Measurements from ENCODE around the gene PPDPF. TPM values are rescaled to one million over a fixed set of nuclear protein-coding genes. Genes with fewer than 3 reads are reported as not detected.
"Not testable (repeated sequence)": the region's sequence is repeated elsewhere in the genome, so short reads cannot be mapped to it uniquely, and the experiment has no call there.

Gene PPDPF
- total RNA-seq, 1 donor from 2014 or later = 159 TPM

DNA sequence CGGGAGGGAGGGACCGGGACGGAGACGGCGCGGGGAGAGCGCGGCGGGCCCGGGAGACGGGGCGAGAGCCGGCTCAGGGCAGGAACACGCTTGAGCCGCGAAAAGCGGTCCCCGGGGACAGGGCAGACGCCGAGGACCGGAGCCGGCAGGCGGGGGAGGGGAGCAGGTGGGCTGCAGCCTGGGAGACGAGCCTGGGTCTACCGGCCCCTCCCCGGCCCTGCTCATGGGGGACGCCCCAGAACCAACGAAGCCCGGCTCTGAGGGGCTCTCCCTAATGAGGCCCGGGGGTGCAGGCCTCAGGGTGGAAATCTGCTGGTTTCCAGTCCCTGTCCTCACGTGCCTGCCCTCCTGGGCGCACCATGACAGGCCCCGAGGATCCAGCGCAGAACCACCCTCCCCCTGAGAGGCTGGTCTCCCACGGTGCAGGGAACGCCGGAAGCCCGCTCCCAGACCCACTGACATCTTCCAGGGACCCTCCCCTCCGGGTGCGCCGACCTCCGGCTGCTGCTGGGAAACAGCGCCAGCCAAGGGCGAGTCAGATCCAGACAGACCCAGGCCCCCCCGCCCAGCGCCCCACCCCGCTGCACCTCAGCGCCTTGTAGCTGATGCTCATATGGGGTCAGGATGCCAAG, 21.1 kb upstream of the PPDPF start:
- intact Hi-C loops (cut with micrococcal nuclease) = no loop called here

DNA sequence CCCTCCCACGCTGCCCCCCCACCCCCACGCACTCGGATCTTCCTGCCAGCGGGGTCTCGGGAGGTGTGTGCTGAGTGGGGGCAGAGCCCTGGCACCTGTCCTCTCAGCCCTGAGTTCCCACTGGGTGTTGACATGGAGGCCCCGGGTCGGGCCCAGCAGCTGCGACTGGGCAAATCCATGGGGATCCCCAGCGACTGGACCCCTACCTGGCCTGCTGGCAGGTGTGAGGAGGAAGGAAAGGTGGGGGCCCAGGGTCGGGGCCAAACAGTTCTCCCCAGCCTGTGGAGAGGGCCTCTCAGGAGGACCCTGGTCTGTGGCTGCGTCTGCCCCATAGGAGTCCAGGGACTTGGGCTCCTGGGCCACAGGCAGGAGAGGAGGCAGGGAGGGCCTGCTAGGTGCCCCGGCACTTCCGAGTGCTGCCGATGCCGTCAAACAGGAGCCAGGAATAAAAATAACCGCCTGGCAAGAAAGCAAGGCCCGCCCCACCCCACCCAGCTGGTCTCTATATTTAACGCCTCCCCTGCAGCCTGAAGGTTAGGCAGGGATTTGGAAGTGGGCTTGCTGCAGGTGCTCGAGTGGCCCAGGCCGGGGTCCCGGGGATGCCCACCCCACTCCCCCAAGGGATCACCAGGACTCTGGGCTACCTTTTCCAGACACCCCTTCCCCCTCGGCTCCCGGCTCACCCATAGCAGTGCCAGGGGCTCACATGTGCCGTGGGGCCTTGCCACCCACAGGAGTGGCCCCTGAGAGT, 20.2 kb upstream of the PPDPF start:
- intact Hi-C loops (cut with micrococcal nuclease) = no loop called here

DNA sequence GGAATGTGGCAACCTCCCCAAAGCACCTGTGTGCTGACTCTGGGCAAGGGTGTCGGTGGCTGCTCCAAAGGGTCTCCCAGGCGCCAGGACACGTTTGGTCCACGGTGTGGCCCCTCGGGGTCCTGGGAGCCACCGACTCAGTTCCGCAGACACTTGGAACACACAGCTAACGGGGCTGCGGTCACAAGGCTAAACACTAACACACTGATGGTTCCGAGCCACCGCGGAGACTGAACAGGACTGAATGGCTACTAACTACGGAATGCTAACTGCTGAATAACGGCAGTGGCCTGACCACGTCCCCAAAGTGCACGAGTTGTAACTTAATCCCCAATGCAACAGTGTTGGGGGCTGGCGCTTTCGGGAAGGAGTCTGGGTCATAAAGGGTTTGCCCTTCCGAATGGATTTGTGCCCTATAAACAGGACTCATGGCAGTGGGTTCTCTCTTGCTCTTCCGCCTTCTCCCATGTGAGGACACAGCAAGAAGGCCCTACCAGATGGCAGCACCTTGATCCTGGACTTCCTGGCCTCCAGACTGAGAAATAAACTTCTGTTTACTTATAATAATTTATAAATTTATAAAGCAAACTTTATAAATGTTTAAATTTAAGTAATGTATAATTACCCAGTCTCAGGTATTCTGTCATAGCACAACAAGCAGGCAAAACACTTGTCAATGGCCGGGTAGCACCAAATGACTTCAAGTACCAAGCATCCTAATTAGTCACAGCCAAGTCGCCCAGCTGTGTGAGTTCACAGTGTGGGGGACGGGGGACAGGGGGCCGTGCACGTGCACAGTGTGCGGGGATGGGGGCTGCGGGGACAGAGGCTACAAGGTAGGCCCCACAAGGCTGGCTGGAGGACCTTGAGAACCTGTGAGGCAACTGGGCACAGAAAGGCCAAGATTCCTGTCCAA, 19.4 kb upstream of the PPDPF start:
- intact Hi-C loops (cut with micrococcal nuclease) = no loop called here

- intact Hi-C loops (cut with micrococcal nuclease) = no loop called here
Measured at GRCh38 chr20:63501818-63502670, 18.5 kb upstream of the PPDPF start.

DNA sequence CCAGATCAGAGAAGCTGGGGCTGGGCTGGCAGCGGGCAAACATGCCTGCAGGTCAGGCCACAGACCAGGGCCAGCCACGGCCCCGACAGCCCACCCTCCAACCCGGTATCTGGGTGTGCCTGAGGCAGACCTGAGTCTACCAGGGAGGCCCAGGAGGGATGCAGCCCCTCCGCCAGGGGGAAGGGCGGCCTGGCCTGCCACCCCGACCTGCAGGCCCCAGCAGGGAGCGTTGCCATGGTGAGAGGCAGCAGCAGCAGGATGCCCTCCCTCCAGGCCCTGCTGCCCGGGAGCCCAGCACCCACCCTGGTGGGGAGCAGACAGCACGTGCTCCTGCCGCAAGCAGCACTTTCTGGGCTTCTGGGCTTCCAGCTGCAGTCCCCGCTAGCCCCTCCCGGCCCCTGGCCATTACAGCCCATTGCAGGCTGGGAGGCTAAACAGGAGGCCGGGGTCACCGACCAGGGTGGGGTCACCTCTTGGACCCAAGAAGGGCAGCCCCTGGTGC, 17.8 kb upstream of the PPDPF start:
- intact Hi-C loops (cut with micrococcal nuclease) = no loop called here

- intact Hi-C loops (cut with micrococcal nuclease) = no loop called here
Measured at GRCh38 chr20:63503524-63503923, 17.0 kb upstream of the PPDPF start.

GRCh38 chr20:63504642-63505041, 15.9 kb upstream of the PPDPF start:
- intact Hi-C loops (cut with micrococcal nuclease) = no loop called here

DNA sequence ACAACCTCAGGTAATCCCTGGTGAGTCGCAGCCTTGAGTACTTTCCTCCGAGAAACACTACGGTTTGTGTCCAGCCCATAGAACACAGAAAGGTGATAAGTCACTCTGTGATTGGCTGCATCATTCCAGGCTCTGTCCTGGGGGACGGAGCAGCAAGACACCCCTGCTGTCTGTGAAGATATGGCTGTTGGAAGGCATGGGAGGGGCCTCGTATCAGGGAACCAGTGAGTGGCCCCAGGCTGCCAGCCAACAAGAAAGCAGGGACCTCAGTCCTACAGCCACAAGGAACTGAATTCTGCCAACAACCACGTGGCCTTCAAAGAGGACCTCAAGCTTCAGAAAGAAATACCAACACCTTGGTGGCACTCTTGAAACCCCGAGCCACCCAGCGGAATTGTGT, 15.3 kb upstream of the PPDPF start:
- intact Hi-C loops (cut with micrococcal nuclease) = no loop called here

DNA sequence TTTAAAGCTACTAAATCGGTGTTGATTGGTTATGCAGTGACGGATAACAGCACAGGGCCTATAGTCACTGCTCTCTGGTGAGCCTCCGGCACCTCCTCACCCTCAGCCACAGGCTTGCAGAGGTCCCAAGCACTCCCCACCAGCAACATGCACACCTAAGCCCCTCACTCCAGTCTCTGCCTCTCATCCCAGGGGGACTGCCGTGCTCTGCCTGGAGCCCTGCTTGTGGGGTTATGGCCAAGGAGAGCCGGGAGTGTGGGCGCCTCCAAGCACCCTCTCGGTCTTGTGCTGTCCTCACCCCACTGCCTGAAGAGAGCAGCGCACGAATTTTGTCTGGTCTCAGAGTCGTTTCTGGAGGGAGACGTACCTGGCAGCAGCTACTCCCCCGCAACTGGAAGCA, 14.8 kb upstream of the PPDPF start:
- intact Hi-C loops (cut with micrococcal nuclease) = no loop called here

GRCh38 chr20:63507083-63507743, 13.4 kb upstream of the PPDPF start:
- intact Hi-C loops (cut with micrococcal nuclease) = no loop called here

- intact Hi-C loops (cut with micrococcal nuclease) = no loop called here
Measured at GRCh38 chr20:63508072-63508768, 12.3 kb upstream of the PPDPF start.

DNA sequence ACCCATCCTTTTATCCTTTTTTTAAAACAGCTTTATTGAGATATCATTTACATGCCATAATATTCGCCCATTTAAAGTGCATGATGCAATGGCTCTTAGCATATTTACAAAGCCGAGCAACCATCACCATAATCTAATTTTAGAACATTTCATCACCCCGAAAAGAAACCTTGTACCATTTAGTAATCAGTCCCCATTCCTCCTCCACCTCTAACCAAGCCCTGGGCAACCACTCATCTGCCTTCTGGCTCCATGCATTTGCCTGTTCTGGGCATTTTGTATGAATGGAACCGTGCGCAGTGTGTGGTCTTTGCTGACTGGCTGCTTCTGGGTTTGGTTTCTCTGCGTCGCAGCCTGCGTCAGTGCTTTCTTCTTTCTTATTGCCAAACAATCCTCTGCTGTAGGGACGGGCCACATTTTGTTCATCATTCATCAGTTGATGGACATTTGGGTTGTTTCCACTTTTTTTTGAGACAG, 11.4 kb upstream of the PPDPF start:
- intact Hi-C loops (cut with micrococcal nuclease) = no loop called here

- intact Hi-C loops (cut with micrococcal nuclease) = no loop called here
Measured at GRCh38 chr20:63513207-63513606, 7.4 kb upstream of the PPDPF start.

DNA sequence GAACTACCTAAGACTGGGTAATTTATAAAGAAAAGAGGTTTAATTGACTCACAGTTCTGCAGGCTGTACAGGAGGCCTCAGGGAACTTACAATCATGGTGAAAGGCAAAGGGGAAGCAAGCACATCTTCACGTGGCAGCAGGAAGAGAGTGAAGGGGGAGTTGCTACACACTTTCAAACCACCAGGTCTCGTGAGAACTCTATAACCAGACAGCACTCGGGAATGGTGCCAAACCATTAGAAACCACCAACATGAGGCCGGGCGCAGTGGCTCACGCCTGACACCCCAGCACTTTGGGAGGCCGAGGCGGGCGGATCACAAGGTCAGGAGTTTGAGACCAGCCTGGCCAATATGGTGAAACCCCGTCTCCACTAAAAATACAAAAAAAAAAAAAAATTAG, 6.0 kb upstream of the PPDPF start:
- intact Hi-C loops (cut with micrococcal nuclease) = not testable (repeated sequence)

DNA sequence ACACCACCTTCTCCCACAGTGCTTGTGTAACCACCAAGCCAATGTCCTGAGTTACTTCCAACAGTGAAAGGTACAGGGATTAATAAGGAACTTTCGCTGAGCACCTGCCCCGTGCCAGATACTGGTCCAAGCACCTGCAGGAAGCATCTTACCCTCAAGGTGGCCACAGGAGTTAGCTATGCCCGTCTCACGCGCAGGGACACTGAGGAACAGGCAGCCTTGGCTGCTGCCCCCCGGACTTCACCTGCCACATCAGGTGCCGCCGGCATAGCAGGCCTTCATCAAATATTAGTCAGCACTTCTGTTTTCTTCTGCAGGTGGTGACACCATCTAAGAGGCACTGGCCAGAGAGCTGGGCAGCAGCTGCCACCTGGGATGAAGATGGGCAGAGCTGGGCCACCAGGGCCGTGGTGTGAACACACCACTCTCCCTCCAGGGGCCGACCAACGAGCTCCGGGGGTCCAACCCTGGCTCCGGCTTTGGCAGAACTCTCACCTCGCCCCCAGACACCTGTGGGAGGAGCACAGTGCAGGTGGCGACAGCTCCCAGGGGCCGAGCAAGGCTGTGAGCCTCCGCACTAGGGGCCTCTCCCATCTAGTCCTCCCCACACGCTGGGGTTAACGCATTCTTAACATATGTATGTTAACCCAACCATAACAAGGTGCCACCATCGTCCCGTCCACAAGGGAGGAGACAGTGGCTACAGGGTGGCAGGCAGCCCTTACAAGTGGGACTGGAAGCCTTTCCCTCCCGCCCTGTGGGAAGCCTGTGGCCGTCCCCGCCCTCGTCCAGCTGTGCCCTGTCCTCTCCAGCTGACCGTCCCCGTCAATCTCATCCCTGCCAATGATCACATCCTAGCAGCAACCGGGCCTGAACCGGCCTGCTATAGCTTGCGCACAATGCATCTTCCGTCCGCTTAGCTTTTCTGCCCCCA, 2.9 kb upstream of the PPDPF start:
- intact Hi-C loops (cut with micrococcal nuclease) = no loop called here

- intact Hi-C loops (cut with micrococcal nuclease) = no loop called here
Measured at GRCh38 chr20:63518351-63518861, 2.2 kb upstream of the PPDPF start.

GRCh38 chr20:63518946-63519667, 1.5 kb upstream of the PPDPF start:
- intact Hi-C loops (cut with micrococcal nuclease) = no loop called here
